Vagina (tissue), 2 donors: Measurements from ENCODE around the gene NRXN2. TPM values are rescaled to one million over a fixed set of nuclear protein-coding genes. Genes with fewer than 3 reads are reported as not detected.

ENCODE experiments used
- DNase-seq, 2 donors: peaks; one replicate each; pipeline ENCODE4 v3.0.0-alpha.2; 2017; ENCODE audit errors: extremely low spot score in 2 of 2
- H3K27ac ChIP-seq: fragments of 200-600 bp; sonication (generic); one replicate; pipeline ENCODE4 v1.5.1; 2019
- H3K27me3 ChIP-seq: fragments of 200-600 bp; sonication (generic); one replicate; pipeline ENCODE4 v1.5.1; 2019
- H3K36me3 ChIP-seq, 2 donors: fragments of 200-600 bp; sonication (generic); one replicate each; pipeline ENCODE4 v1.5.1; 2017 to 2019
- H3K4me1 ChIP-seq: fragments of 200-600 bp; sonication (generic); one replicate; pipeline ENCODE4 v1.5.1; 2019
- H3K4me3 ChIP-seq, 2 donors: fragments of 200-600 bp; sonication (generic); 1 replicate in 1 of 2; 2 replicates in 1 of 2; pipeline ENCODE4 v1.5.1; 2016 to 2019
- H3K9me3 ChIP-seq: fragments of 200-600 bp; sonication (generic); one replicate; pipeline ENCODE4 v1.5.1; 2019
- POLR2A ChIP-seq, 2 donors: fragments of 450-650 bp; IDR thresholded peaks; one replicate each; pipeline ENCODE4 v1.6.1; 2017; ENCODE audit warnings: antibody characterized with exemption in 2 of 2, mild to moderate bottlenecking in 2 of 2, moderate library complexity in 2 of 2
- POLR2AphosphoS5 ChIP-seq, 2 donors: sonication (generic); formaldehyde crosslinking; IDR thresholded peaks; one replicate each; pipeline ENCODE4 v1.9.0; 2017; ENCODE audit warnings: antibody characterized with exemption in 2 of 2, mild to moderate bottlenecking in 2 of 2, low read depth in 1 of 2; ENCODE audit not compliant: insufficient read depth in 1 of 2
- intact Hi-C: fragments of 100-400 bp; cut with DNase I; formaldehyde crosslinking; loops from one replicate; pipeline ENCODE4 v1.15.1; 2023
- total RNA-seq: library from RNA; depleted of rRNA; stranded (reverse); fragments of >200 nt; gene quantifications from one replicate; pipeline ENCODE4 v1.2.3, GENCODE V29; 2016
- TF ChIP-seq, protein P1 (sequence below), 3 experiments: fragments of 450-650 bp in 2 of 3; fragments of 200-600 bp in 1 of 3; sonication (generic) in 1 of 3; IDR thresholded peaks; one replicate each; pipeline ENCODE4 v1.5.1; 2017 to 2019; ENCODE audit warnings: antibody characterized with exemption in 3 of 3, mild to moderate bottlenecking in 2 of 3, moderate library complexity in 2 of 3

NRXN2 gene
- total RNA-seq, 1 donor from 2014 or later, result 16.9 TPM

DNA sequence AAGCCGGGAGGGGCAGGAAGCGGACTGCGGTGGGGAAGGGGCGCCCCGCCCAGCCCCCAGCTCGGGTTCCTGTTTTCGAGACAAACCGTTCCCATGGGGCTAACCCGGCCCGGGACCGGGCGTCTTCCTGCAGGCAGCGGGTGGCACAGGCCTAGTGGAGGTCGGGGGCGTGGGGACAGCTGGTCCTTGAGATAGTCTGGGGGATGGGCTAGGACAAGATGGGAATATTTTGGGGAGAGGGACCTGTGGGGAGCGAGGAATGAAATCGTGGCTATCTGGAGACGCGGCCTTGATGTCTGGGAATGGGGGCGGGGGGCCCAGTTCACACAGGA is 22.2 kb upstream of the NRXN2 start:
- Histone ChIP-seq H3K27ac (peak overlapping the region; percentile 87), H3K4me1 (peaks cover 51% of the 10 kb centered on the region), H3K27me3 (peaks cover 7% of the 10 kb centered on the region), H3K4me3 (peak overlapping the region; percentile 59 to 61), H3K36me3 (no peaks in the 10 kb centered on the region), H3K9me3 (no peaks in the 10 kb centered on the region)
- intact Hi-C loops, result no loop called here
- DNase-seq, result no peak
- TF ChIP-seq POLR2A (IDR thresholded peaks at IDR 0.05) (no peak), POLR2AphosphoS5 (IDR thresholded peaks at IDR 0.05; ENCODE audit: insufficient read depth in 1 of 2, low read depth in 1 of 2) (no peak)
- TF ChIP-seq, protein P1, sequence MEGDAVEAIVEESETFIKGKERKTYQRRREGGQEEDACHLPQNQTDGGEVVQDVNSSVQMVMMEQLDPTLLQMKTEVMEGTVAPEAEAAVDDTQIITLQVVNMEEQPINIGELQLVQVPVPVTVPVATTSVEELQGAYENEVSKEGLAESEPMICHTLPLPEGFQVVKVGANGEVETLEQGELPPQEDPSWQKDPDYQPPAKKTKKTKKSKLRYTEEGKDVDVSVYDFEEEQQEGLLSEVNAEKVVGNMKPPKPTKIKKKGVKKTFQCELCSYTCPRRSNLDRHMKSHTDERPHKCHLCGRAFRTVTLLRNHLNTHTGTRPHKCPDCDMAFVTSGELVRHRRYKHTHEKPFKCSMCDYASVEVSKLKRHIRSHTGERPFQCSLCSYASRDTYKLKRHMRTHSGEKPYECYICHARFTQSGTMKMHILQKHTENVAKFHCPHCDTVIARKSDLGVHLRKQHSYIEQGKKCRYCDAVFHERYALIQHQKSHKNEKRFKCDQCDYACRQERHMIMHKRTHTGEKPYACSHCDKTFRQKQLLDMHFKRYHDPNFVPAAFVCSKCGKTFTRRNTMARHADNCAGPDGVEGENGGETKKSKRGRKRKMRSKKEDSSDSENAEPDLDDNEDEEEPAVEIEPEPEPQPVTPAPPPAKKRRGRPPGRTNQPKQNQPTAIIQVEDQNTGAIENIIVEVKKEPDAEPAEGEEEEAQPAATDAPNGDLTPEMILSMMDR (IDR thresholded peaks at IDR 0.05), result no peak

DNA sequence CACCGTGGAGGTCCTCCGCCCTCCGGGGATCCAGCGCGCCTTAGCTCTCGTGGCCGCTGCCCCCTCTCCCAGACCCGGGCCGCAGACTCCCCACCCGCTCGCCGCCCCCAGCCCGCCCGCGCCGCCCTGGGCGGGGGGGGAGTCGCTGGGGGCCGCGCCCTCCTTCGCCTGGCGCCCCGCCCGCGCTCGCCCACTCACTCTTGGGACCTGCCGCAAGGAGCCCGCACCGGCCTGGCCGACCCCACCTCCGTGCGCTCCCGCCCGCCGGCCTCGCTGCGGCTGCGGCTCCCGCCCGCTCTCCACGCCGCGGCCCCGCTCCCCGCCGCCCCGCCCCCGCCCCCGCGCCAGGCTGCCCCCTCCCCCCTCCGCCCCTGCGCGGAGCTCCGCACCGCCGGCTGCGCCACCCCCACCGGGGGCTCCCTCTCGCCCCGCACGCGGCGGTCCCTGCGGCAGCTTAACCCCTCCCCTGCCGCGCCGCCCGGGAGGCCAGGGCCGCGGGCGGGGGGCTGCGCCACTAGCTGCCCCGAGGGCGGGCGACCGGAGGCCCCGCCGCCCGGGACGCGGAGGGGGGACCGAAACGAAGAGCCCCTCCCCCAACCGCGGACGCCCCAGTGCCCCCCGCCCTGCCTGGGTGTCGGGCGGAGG is 21.7 kb upstream of the NRXN2 start:
- H3K9me3 ChIP-seq, result no peaks in the 10 kb centered on the region
- H3K4me3 ChIP-seq, result peak overlapping the region; percentile 59 to 61
- peak overlapping the region; percentile 87 for H3K27ac ChIP-seq
- H3K4me1 ChIP-seq, result peaks cover 51% of the 10 kb centered on the region
- no peak for DNase-seq
- no peak for TF ChIP-seq POLR2A (IDR thresholded peaks at IDR 0.05)
- TF ChIP-seq, protein P1 (IDR thresholded peaks at IDR 0.05), result no peak
- TF ChIP-seq POLR2AphosphoS5 (IDR thresholded peaks at IDR 0.05; ENCODE audit: insufficient read depth in 1 of 2, low read depth in 1 of 2), result no peak
- no peaks in the 10 kb centered on the region for H3K36me3 ChIP-seq
- peaks cover 7% of the 10 kb centered on the region for H3K27me3 ChIP-seq
- intact Hi-C loops, result loop anchor here (5.0 kb wide), 1 partner anchor 33 kb away; the partner anchor contains the start of gene SF1

DNA sequence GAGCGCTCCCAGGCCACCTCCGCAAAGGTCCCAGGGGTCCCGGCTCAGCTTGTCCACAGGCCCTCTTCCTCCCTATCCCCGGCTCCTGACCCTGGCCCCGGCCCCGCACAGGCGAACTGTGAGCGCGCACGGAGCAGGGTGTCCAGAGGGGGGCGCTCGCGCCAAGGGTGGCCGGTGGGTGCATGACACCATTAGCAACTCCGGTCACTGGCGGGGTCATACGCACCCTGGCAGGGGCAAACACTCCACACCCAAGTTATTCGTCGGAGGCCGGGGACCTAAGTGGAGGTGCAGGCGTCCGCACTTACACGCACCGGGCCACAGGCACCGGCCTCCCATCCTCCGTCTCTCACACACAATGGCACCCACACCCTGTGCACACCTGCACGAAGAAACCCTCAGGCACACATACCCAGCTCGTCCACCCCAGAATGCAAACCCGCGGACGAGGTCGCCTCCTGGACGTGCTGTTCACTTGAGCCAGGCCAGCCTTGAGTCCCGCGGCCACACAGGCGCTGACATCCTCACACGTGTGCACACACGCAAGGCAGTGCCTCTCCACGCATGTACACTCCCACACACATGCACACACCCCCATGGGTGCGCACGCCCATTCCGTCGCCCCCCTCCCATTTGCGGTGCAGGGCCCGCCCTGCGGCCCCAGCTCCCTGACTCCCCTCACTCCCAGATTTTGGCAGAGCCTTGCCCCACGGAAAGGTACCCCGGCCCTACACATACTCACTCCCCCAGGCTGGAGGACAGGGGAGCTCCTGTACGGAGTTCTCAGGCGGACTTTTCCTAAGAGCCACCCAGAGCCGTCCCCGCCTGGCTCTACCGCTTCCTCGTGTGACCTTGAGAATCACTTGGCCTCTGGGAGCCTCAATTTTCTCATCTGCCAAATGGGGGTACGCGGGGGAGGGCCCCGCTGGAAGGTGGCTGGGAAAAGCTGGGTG is 20.9 kb upstream of the NRXN2 start, which contains the start of gene RASGRP2:
Gene RASGRP2 (minus strand): TSS at position 552 of the 953 bp plus-strand sequence. CDS start 1,276 bp downstream, outside the sequence.
- Histone ChIP-seq H3K4me3 (peak within 1 kb of the TSS; percentile 59 to 61), H3K9me3 (no peaks in the 10 kb centered on the region), H3K4me1 (peaks cover 50% of the 10 kb centered on the region), H3K36me3 (no peaks in the 10 kb centered on the region), H3K27ac (peak within 1 kb of the TSS; percentile 87), H3K27me3 (peaks cover 7% of the 10 kb centered on the region)
- TF ChIP-seq, protein P1 (IDR thresholded peaks at IDR 0.05), result peak; percentile 6 to 51 (median 27)
- TF ChIP-seq POLR2AphosphoS5 (IDR thresholded peaks at IDR 0.05; ENCODE audit: insufficient read depth in 1 of 2, low read depth in 1 of 2) (peak in 1 of 2 donors; percentile 34), POLR2A (IDR thresholded peaks at IDR 0.05) (no peak)
- intact Hi-C loops, result loop anchor here (5.0 kb wide), 1 partner anchor 33 kb away; the partner anchor contains the start of gene SF1
- no peak for DNase-seq

DNA sequence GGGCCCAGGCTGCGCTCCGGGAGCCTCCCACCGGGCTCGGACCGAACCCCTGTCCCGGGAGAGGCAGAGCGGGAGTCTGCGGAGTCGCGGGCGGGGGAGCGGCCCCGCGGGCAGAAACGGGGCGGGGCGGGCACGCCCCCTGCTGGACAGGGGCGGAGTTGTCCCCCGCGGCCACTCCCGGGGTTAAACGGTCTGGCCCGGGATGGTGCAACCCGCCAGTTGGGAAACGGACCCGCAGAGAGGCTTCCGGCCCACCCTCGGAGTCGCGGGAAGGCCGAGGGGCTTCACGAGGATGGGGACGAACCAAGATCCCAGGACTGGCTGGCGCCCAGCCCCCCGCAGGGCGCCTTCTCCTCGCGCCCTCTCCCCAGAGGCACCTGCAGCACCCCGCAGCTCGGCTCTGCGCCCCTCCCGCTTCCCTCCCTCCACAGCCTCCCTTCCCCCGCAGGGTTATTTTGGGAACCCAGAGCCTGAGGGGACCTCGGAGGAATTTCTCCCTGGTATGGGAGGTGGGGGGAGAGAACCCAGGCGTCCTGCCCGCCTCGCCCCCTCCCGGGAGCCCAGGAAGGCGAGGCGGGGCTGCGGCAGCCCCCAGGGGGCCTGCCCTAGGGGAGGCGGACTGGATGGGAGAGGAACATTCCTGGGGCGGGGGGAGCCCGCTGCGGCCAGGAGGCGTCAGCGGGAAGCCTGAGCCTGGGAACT is 20.0 kb upstream of the NRXN2 start:
- intact Hi-C loops, result loop anchor here (5.0 kb wide), 1 partner anchor 34 kb away; the partner anchor contains the start of gene SF1
- peaks cover 45% of the 10 kb centered on the region for H3K4me1 ChIP-seq
- H3K27ac ChIP-seq, result peak overlapping the region; percentile 87
- H3K36me3 ChIP-seq, result no peaks in the 10 kb centered on the region
- no peaks in the 10 kb centered on the region for H3K9me3 ChIP-seq
- peaks cover 7% of the 10 kb centered on the region for H3K27me3 ChIP-seq
- no peak for DNase-seq
- H3K4me3 ChIP-seq, result peak overlapping the region; percentile 59 to 61
- TF ChIP-seq, protein P1 (IDR thresholded peaks at IDR 0.05), result peak in 2 of 3 experiments; percentile 68 to 71
- TF ChIP-seq POLR2A (IDR thresholded peaks at IDR 0.05) (no peak), POLR2AphosphoS5 (IDR thresholded peaks at IDR 0.05; ENCODE audit: insufficient read depth in 1 of 2, low read depth in 1 of 2) (peak in 1 of 2 donors; percentile 78)
